HTR-8/SVneo (cell line): ENCODE data around the gene ZNF768.
"Not testable (repeated sequence)": the region's sequence is repeated elsewhere in the genome, so short reads cannot be mapped to it uniquely, and the experiment has no call there.

Experiments used
- DNase-seq: peaks from one replicate; pipeline ENCODE4 v3.0.0; 2011; ENCODE audit warnings: low spot score, mixed read lengths; ENCODE audit not compliant: insufficient read length
- FAIRE-seq: peaks from 2 replicates; lab custom pipeline; 2011; peaks lifted over from hg19 to GRCh38; lab: Jason Lieb, UNC

ZNF768 gene

GRCh38 chr16:30557707-30557956, 31.3 kb upstream of the ZNF768 start:
- FAIRE-seq (no peak), DNase-seq (no peak)

DNA sequence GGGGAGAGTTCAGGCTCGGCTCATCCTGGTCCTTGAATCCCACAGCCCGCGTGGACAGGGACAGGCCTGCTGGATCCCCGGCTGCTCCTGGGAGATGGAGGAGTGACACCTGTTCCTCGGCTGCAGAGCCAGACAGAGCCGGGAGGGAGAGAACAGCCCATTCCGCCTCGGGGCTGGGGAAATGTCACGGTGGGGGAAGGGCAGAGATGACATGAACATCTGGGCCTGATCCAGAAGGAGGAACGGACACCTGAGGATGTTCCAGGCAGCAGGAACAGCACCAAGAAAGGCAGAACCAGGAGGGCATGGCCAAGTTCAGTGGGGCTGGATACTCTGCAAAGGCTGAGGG, 29.7 kb upstream of the ZNF768 start:
- DNase-seq: no peak
- no peak for FAIRE-seq

GRCh38 chr16:30555315-30556124, 29.2 kb upstream of the ZNF768 start:
- DNase-seq (no peak), FAIRE-seq (no peak)

GRCh38 chr16:30554557-30555314, 28.4 kb upstream of the ZNF768 start:
- DNase-seq (no peak), FAIRE-seq (no peak)

DNA sequence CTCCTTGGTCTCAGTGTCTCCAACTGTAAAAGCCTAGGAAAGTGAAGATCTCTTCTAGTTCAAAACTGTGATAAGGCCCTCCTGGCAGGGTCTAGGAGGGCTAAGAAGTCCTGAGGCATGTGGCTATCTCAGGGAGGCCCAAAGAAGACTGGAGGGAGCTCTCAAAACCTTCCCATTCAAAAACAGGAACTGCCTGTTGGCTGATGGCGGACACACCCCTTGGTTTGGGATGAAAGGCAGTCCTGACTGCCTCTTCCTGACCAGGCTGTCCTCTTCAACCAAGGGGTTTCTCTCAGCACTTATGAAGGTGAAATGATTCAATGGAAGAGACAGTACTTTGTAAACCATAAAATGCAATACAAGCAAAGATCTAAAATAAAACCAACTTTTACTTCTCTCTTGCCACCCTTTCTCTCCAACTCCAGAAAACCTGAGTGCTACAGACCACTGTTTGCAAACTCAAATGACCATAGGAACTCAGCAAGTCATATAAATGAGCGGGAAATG, 27.1 kb upstream of the ZNF768 start:
- FAIRE-seq: no peak
- DNase-seq: no peak

DNA sequence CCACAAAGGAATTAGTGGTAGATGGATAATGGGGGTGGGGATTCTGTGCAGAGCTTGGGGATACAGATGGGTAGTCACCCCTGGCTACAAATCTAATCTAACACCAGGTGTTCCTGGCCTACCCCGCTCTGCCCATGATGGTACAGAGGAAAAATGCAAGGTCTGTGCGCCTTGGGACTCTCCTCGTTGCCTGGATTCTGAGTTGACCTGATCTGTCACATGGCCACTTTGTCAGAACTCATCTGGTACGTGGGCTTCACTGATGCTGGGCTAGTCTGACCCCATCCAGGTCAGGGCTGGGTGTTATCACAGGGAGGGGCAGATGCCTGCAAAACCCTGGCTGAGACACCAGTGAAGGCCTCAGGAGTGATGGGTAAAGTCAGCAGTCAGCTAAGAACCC, 26.6 kb upstream of the ZNF768 start:
- DNase-seq (no peak), FAIRE-seq (no peak)

DNA sequence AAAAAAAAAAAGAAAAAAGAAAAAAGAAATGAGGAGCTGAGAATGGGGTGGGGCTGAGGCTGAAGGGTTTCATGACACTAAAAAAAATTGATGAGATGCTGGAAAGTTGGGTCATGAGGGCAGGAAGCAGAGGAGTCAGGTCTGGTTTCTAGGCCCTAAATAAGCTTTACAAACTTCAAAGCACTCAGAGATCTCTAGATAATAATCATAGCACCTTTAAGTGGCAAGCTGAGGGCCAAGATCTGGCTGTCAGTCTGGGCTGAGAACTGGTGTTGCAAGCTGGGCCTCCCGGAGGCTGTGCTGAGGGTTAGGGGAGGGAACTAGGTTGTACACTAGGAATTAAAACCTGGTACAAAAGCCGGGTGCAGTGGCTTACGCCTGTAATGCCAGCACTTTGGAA, 25.4 kb upstream of the ZNF768 start:
- no peak for FAIRE-seq

DNA sequence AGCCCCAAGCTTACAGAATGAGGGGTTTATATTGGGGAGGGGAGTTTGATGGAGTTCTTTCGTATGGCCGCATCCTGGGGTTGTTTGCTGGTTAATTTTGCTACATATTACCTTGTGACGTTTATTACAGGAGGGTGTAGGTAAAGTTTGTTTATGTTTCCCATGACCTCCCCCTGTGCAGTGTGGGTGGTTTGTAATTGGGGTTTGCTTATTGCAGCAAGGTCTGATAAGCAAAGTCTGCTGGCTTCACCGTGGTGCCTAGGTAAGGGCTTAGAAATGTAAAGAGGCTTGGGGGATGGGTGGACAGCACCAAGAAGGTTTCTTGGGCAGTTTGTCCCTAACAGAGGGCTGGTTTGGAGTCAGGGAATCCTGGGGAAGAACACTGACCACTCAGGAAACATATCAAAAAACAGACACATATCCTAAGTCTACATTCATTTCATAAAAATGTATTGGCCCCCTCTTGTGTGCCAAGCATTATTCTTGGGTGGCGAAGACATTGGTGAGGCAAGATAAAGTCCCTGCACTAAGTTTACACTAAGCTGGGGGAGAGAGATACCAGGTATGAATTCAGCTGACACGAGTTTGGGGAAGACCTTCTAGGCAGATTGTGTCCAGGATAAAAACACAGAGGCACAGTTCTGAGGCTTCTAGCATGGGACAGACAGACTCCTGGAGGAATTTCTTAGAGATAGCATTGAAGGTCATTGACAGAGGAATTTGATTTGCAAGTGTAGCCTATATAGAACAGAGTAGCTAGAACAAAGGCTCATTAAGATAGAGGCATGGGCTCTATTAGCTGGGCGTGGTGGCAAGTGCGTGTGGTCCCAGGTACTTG, 22.3 kb upstream of the ZNF768 start:
- no peak for FAIRE-seq
- no peak for DNase-seq

More for the DNA sequence above, 25.4 kb upstream of the ZNF768 start:
- DNase-seq: no peak

DNA sequence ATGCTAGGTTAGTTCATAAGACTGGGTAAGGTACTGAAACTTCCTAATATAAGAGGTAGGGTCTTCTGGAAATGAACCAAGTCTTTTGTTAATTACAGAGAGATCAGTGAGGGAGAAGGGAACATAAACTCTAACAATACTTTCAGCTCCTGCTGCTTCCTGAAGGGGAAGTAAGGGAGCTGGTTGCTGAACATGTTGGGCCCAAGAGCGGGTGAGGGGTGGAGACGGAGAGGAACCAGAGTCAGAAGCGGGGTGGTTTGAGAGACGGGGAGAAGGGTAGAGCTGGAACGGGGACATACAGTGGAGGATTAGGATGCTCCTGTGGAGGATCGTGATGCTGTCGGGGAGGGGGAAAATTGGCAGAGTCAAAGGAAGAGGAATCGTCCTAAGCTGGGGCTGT, 19.7 kb upstream of the ZNF768 start:
- DNase-seq (no peak), FAIRE-seq (no peak)

DNA sequence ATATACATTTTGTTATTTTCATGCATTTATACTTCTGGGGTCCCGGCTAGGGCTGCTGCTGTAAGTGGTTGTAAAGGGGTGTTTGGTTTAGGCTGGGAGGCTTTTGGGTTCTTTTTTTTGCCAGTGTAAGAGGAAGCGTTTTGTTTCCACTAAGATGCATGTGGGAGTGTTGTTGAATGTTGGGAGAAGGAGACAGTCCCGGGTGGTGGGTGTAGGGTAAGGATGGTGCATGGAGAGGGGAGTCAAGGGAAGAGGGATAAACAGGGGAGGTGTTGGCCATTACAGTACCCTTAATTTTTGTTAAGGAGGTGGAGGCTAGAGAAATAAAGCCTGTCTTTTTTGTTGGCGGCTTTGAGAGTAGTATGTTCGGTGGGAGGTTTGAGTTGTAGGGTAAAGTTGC, 16.7 kb upstream of the ZNF768 start:
- no peak for DNase-seq
- no peak for FAIRE-seq

DNA sequence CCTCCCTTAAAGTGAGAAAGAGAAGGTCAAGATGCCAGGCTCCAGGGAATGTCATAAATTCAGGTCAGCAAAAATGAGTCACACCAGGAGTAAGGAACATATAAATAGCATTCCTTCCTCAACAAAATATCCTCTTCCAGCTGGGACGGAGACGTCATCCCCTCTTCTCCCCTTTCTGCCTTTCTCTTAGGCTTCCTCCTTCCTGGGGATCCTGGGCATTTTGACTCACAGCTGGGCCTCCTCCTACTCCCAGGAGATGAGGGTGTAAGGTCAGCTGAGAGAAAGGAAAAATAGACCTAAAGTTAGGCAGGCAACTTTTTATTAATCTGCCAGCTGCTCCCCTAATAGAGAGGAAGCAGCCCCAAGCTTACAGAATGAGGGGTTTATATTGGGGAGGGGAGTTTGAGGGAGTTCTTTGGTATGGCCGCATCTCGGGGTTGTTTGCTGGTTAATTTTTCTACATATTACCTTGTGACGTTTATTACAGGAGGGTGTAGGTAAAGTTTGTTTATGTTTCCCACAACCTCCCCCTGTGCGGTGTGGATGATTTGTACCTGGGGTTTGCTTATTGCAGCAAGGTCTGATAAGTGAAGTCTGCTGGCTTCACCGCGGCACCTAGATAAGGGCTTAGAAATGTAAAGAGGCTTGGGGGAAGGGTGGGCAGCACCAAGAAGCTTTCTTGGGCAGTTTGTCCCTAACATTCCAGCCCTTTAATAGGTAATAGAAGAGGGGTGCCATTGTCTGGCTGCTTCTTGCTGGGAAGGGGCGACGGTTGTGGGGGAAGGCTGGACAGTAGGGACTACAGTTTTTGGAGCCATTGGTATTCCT, 15.3 kb upstream of the ZNF768 start:
- no peak for DNase-seq
- FAIRE-seq: no peak

- not testable (repeated sequence) for FAIRE-seq, DNase-seq
Measured at GRCh38 chr16:30540916-30541464, 14.6 kb upstream of the ZNF768 start.

DNA sequence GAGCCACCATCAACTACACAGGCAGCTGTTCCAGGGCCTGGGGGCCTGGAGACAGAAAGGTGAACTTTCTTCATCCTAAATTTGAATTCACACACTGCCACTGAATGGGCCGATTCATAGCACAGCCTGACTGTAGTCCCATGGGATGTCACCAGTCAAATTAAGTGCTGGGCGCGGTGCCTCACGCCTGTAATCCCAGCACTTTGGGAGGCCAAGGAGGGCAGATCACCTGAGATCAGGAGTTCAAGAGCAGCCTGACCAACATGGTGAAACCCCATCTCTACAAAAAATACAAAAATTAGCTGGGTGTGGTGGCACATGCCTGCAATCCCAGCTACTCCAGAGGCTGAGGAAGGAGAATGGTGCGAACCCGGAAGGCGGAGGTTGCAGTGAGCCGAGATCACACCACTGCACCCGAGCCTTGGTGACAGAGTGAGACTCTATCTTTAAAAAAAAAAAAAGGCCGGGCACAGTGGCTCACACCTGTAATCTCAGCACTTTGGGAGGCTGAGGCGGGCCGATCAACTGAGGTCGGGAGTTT, 13.7 kb upstream of the ZNF768 start:
- FAIRE-seq, DNase-seq: not testable (repeated sequence)

DNA sequence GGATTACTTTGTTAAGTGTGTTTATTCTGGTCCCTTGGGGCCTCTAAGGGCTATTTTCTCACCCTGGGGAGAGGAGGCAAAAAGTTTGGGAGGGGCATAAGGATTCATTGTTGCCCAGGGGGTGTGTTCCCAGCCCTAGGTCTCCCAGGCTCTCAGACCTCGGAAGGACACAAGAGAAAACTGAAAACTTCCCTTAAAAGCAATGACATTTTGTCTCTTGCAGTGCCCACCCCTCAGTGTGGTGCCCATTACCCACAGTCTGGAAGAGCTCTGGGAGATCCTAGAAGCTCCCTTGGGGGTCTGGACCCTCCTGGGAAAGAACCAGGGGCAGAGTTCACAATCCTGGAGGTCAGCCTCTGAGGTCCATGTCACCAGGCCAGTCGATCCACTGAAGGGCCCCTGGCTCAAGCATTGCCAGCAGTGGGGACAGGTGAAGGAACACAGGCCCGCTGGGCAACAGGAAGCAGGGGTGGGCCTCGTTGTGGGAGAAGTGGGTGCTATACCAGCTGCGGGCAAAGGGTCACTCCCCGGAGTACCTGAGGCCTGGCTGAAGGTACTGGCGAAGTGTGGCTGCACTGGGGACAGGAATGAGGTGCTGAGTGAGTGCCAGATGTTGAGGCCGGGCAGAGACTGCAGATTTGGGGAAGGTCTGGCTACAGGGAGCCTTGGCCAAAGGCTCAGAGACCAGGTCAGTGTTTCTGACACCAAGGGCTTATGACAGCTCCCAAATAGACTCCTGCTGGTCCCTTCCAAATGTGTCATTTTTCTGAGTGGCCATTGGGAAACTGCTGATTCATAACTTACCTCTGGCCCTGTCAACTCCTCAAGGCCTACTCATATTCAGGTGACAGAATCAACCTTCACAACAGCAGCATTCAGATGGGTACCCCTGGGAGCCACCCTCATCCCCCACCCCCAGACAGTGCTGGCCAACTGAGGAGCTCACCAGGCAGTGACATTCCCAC, 12.9 kb upstream of the ZNF768 start:
- no peak for DNase-seq
- FAIRE-seq: no peak

DNA sequence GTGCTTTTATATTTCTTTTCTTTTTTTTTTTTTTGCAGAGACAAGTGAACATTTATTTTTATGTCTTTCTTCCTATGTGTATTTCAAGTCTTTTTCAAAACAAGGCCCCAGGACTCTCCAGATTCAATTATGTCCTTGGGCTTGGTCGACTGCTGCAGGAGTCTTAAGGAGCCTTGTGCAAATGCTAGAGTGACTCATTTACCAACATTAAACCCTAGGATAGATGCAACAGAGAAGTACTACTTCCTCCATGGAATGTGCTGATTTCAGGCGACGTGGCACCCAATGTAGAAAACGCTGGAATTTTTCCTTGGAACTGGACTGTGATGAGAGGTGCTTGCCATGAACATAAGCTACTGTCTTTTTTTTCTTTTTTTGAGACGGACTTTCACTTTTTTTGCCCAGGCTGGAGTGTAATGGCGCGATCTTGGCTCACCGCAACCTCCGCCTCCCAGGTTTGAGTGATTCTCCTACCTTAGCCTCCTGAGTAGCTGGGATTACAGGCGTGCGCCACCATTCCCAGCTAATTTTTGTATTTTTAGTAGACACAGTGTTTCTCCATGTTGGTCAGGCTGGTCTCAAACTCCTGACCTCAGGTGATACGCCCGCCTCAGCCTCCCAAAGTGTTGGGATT, 10.1 kb upstream of the ZNF768 start:
- DNase-seq, FAIRE-seq: not testable (repeated sequence)

DNA sequence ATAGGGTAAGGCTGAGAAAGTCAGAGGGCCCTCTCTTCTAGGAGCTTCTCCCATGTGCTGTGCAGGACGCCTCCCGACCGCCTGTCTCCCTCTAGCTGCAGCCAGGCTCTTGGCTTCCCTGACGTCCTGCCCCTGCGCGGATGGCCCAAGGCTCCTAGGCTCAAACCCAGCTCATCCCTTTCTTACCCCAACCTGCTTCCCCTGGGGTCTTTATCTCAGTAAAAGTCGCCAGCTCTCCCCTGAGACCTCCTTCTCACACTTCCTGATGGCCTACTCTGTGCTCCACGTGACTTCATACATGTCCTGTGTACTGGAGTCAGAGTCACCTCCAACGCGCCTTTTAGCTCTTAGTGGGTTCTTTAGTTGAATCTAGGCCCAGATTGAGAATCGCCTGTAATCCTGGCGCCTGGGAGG, 9.4 kb upstream of the ZNF768 start:
- DNase-seq: no peak
- FAIRE-seq: no peak

DNA sequence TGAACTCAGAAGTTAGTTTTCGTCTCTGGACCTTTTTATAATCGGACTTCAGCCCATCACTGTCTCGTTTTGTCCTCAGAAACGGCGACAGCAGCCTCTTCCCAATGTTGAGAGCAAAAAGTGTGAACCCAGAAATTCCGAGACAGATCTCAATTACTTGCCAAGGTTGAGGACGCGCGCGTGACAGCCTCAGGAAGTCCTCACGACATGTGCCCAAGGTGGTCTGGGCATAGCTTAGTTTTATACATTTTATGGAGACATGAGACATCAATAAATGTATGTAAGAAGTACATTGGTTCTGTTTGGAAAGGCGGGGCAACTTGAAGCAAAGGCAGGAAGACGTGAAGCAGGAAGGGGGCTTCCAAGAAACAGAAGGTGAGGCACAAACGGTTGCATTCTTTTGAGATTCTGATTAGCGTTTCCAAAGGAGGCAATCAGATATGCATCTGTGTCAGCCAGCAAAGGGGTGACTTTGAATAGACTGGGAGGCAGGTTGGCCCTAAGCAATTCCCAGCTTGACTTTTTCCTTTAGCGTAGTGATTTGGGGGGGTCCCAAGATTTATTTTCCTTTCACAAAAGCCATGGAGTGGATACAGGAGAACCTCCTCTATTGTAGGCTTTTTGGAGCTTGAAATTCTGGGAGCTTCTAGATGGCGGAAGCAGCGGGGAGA, 8.9 kb upstream of the ZNF768 start:
- no peak for FAIRE-seq

More for the DNA sequence above, 8.9 kb upstream of the ZNF768 start:
- no peak for DNase-seq
